DOHH2 (cell line): Measurements from ENCODE around the gene CBX6.

Experiments used
- H3F3A ChIP-seq: fragments of 200-600 bp; sonication (generic), shearing (Covaris generic); 2 replicates; pipeline ENCODE4 v1.6.0; 2016; ENCODE audit warnings: antibody characterized with exemption, mild to moderate bottlenecking; ENCODE audit not compliant: control insufficient read depth, insufficient read depth
- H3K27ac ChIP-seq: fragments of 200-600 bp; sonication (generic); 2 replicates; pipeline ENCODE4 v1.5.1; 2014; ENCODE audit warnings: low read depth, mild to moderate bottlenecking, low read length, moderate library complexity
- H3K27me3 ChIP-seq: fragments of 200-600 bp; sonication (generic); 2 replicates; pipeline ENCODE4 v1.6.1; 2014; ENCODE audit warnings: mild to moderate bottlenecking, low read length, mixed read lengths; ENCODE audit not compliant: control insufficient read depth
- H3K36me3 ChIP-seq: fragments of 200-600 bp; sonication (generic); 2 replicates; pipeline ENCODE4 v1.6.1; 2014; ENCODE audit warnings: mild to moderate bottlenecking, low read length, moderate library complexity, mixed read lengths; ENCODE audit not compliant: control insufficient read depth
- H3K4me1 ChIP-seq: fragments of 200-600 bp; sonication (generic); 2 replicates; pipeline ENCODE4 v1.6.1; 2014; ENCODE audit warnings: mild to moderate bottlenecking, low read length, mixed read lengths; ENCODE audit not compliant: control insufficient read depth
- H3K4me2 ChIP-seq: fragments of 200-600 bp; sonication (generic); 2 replicates; pipeline ENCODE4 v1.6.0; 2014; ENCODE audit warnings: mild to moderate bottlenecking, low read length, moderate library complexity
- H3K4me3 ChIP-seq: fragments of 200-600 bp; sonication (generic); 2 replicates; pipeline ENCODE4 v1.5.1; 2014; ENCODE audit warnings: mild to moderate bottlenecking, low read length, mixed read lengths
- H3K79me2 ChIP-seq: fragments of 200-600 bp; sonication (generic); 2 replicates; pipeline ENCODE4 v1.6.1; 2014; ENCODE audit warnings: mild to moderate bottlenecking, low read length, mixed read lengths; ENCODE audit not compliant: control insufficient read depth
- H3K9me2 ChIP-seq: fragments of 200-600 bp; sonication (generic); replicated peaks from 2 replicates; pipeline ENCODE4 v1.6.1; 2014; ENCODE audit warnings: mild to moderate bottlenecking, low read length, mixed read lengths; ENCODE audit not compliant: control insufficient read depth
- H3K9me3 ChIP-seq: fragments of 200-600 bp; sonication (generic); 2 replicates; pipeline ENCODE4 v1.6.1; 2014; ENCODE audit warnings: antibody characterized with exemption, low read length, mixed read lengths; ENCODE audit not compliant: control insufficient read depth, insufficient read depth
- H4K20me1 ChIP-seq: fragments of 200-600 bp; sonication (generic); 2 replicates; pipeline ENCODE4 v1.6.0; 2014; ENCODE audit warnings: low read depth, mild to moderate bottlenecking, antibody characterized with exemption, low read length, moderate library complexity; ENCODE audit not compliant: control insufficient read depth, insufficient read depth
- EZH2phosphoT487 ChIP-seq: fragments of 200-600 bp; sonication (generic); IDR thresholded peaks from 2 replicates; pipeline ENCODE4 v1.6.1; 2017; ENCODE audit warnings: borderline replicate concordance, mild to moderate bottlenecking, antibody characterized with exemption, low read length, moderate library complexity, mixed read lengths
- TF ChIP-seq, protein P1 (sequence below): fragments of 200-600 bp; sonication (generic); IDR thresholded peaks from one replicate; pipeline ENCODE4 v1.5.1; 2014; ENCODE audit warnings: antibody characterized with exemption, mild to moderate bottlenecking, low read depth, low read length; ENCODE audit not compliant: poor library complexity, severe bottlenecking

CBX6 gene

DNA sequence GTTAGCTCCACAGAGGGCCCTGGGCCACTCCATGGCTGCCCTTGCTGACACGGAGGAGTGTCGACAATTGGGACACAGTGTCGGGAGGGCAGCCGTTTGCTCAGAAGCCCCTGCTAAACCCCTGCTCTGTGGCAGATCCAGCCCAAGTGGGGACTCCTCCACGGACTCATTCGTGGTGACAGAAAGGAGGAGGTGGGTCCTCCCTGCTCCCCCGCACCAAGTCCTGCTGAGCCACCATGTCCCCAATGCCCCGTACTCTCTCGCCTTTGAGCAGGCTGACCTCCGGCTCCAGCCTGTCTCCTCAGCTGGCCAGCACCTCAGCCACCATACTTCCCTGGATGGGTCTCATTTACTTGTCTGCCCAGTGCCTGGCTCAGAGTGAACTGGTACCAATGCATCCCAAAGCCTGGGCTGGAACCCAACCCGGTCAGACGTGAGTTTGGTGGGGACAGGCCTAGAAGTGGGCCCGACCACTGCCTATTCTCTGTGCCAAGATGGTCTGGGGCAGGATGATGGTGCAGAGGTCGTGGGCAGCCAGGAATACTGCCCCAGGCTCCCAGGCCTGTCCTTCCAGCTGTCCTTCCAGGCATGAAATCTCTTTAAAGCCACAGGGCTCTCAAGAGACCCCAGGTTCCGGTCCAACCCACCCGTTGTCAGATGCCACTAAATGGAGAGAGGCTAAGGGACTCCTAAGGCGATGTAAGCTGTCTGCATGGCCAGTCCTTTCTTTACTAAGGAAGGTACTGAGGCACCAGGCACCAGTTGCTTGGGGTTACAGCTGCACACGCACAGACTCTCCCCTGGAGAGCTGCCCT lies 4.3 kb downstream of the CBX6 start:
- Histone ChIP-seq H3K9me2 (no peaks in the 10 kb centered on the region), H3K4me1 (peaks cover 29% of the 10 kb centered on the region), H3K9me3 (no peaks in the 10 kb centered on the region), H3K4me2 (no peak overlapping the region), H3F3A (peaks cover 5% of the 10 kb centered on the region), H3K4me3 (no peak overlapping the region), H3K27ac (no peak overlapping the region), H4K20me1 (peaks cover 18% of the 10 kb centered on the region), H3K36me3 (peaks cover 65% of the 10 kb centered on the region), H3K79me2 (peaks cover 43% of the 10 kb centered on the region), H3K27me3 (peaks cover 1% of the 10 kb centered on the region)
- TF ChIP-seq EZH2phosphoT487, result no peak
- TF ChIP-seq, protein P1, sequence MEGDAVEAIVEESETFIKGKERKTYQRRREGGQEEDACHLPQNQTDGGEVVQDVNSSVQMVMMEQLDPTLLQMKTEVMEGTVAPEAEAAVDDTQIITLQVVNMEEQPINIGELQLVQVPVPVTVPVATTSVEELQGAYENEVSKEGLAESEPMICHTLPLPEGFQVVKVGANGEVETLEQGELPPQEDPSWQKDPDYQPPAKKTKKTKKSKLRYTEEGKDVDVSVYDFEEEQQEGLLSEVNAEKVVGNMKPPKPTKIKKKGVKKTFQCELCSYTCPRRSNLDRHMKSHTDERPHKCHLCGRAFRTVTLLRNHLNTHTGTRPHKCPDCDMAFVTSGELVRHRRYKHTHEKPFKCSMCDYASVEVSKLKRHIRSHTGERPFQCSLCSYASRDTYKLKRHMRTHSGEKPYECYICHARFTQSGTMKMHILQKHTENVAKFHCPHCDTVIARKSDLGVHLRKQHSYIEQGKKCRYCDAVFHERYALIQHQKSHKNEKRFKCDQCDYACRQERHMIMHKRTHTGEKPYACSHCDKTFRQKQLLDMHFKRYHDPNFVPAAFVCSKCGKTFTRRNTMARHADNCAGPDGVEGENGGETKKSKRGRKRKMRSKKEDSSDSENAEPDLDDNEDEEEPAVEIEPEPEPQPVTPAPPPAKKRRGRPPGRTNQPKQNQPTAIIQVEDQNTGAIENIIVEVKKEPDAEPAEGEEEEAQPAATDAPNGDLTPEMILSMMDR, result no peak

DNA sequence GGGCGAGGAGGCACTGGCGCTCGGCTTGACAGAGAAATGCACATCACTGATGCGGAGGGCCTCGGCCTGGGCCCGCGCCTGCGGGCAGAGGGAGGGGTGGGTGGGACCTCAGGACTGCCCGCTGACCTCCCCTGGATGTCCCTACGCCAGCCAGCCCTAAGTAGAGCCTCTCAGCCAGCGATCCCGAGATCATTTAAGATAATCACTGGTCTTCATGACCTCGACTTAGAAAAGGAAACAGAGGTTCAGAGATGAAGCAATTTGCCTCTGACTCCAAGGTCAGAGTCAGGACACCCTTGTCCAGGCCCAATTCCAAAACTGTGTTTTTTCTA lies 4.9 kb downstream of the CBX6 start:
- no peak overlapping the region for H3K4me2 ChIP-seq
- no peak for TF ChIP-seq EZH2phosphoT487
- TF ChIP-seq, protein P1, result no peak
- peaks cover 43% of the 10 kb centered on the region for H3K79me2 ChIP-seq
- no peaks in the 10 kb centered on the region for H3K9me3 ChIP-seq
- peaks cover 11% of the 10 kb centered on the region for H3F3A ChIP-seq
- H3K9me2 ChIP-seq, result no peaks in the 10 kb centered on the region
- no peak overlapping the region for H3K27ac ChIP-seq
- peaks cover 18% of the 10 kb centered on the region for H4K20me1 ChIP-seq
- H3K36me3 ChIP-seq, result peaks cover 65% of the 10 kb centered on the region
- peaks cover 29% of the 10 kb centered on the region for H3K4me1 ChIP-seq
- no peak overlapping the region for H3K4me3 ChIP-seq
- no peaks in the 10 kb centered on the region for H3K27me3 ChIP-seq

DNA sequence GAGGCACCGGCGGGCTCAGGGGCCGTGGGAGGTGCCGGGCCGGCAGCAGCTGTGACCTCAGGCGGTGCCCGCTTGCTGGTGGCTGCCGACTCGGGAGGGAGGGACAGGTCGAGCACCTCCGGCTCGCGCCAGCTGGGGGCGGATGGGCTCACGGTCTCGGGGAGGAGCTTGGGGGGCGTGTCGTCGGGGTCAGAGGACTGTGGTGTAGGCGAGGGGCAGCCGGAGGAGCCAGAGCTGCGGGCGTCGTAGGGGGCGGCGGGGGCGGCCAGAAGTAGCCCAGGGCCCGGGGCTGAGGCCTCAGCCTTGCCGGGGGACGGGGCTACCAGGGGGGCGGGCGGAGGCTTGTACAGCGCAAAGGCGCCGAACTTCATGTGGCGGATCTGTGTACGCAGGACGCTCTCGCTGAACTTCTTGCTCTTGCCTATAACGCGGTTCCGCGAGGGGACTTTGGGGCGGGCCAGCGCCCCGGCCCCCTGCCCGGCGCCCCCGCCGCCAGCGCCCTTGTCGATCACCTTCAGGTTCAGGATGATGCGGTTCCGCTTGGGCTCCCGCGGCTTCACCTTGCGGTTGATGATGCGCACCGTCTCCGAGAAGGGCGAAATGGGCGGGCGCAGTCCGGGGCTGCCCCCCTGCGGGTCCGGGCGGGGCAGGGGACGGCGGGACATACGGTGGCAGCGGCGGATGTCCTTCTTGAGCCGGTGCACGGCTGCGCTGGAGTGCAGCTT lies 5.5 kb downstream of the CBX6 start:
- Histone ChIP-seq H3K79me2 (peaks cover 41% of the 10 kb centered on the region), H4K20me1 (peaks cover 18% of the 10 kb centered on the region)

More for the DNA sequence above, 5.5 kb downstream of the CBX6 start:
- H3K36me3 ChIP-seq, result peaks cover 65% of the 10 kb centered on the region
- H3K4me1 ChIP-seq, result peaks cover 31% of the 10 kb centered on the region
- H3K4me3 ChIP-seq, result no peak overlapping the region
- no peak overlapping the region for H3K27ac ChIP-seq
- peaks cover 15% of the 10 kb centered on the region for H3F3A ChIP-seq
- H3K9me3 ChIP-seq, result no peaks in the 10 kb centered on the region
- no peaks in the 10 kb centered on the region for H3K9me2 ChIP-seq
- TF ChIP-seq, protein P1, result no peak
- TF ChIP-seq EZH2phosphoT487, result no peak
- H3K27me3 ChIP-seq, result no peaks in the 10 kb centered on the region
- H3K4me2 ChIP-seq, result no peak overlapping the region
